H1 (cell line): ENCODE data around the gene CAMTA1. TPM values are rescaled to one million over a fixed set of nuclear protein-coding genes. Genes with fewer than 3 reads are reported as not detected.

Source experiments
- CTCF ChIA-PET: fragments of 300-600 bp; sonication (Branson Sonifier 250); formaldehyde crosslinking; loops from one replicate; lab custom pipeline; 2021; ENCODE audit not compliant: partially characterized antibody; lab: Charles Lee
- POLR2A ChIA-PET: fragments of 300-600 bp; sonication (Branson Sonifier 250); formaldehyde crosslinking; loops from one replicate; lab custom pipeline; 2021; ENCODE audit warnings: inconsistent platforms; ENCODE audit not compliant: partially characterized antibody; lab: Charles Lee
- DNase-seq, 2 experiments: peaks; one replicate each; pipeline versions ENCODE4 v3.0.0 to v3.0.0-alpha.2; 2010 to 2022; ENCODE audit warnings: low spot score in 2 of 2, low read depth in 1 of 2, mixed read lengths in 1 of 2
- FAIRE-seq: peaks from 2 replicates; lab custom pipeline; 2011; peaks lifted over from hg19 to GRCh38; lab: Jason Lieb, UNC
- H2AFZ ChIP-seq: 2 replicates; pipeline ENCODE4 v1.8.1; 2012; ENCODE audit warnings: low read length, inconsistent platforms
- H2AK5ac ChIP-seq: 2 replicates; pipeline ENCODE4 v1.6.1; 2013; ENCODE audit warnings: low read depth, low read length
- H2BK120ac ChIP-seq: replicated peaks from 2 replicates; pipeline ENCODE3; 2013; ENCODE audit warnings: low read depth, low read length, inconsistent platforms
- H2BK12ac ChIP-seq: 2 replicates; pipeline ENCODE4 v1.6.1; 2013; ENCODE audit warnings: low read depth, low read length
- H2BK15ac ChIP-seq: 2 replicates; pipeline ENCODE4 v1.6.1; 2013; ENCODE audit warnings: low read length
- H2BK20ac ChIP-seq: 2 replicates; pipeline ENCODE4 v1.6.1; 2013; ENCODE audit warnings: low read length
- H2BK5ac ChIP-seq: 2 replicates; pipeline ENCODE4 v1.6.1; 2013; ENCODE audit warnings: low read depth, low read length
- H3K14ac ChIP-seq: 2 replicates; pipeline ENCODE4 v1.6.1; 2013; ENCODE audit warnings: inconsistent platforms; ENCODE audit not compliant: insufficient read length
- H3K18ac ChIP-seq: 2 replicates; pipeline ENCODE4 v1.6.1; 2013; ENCODE audit warnings: low read length; ENCODE audit errors: extremely low read depth
- H3K23ac ChIP-seq: 2 replicates; pipeline ENCODE4 v1.6.1; 2013; ENCODE audit warnings: inconsistent platforms; ENCODE audit not compliant: insufficient read length
- H3K23me2 ChIP-seq: 2 replicates; pipeline ENCODE4 v1.6.1; 2013; ENCODE audit warnings: low read depth, low read length
- H3K27ac ChIP-seq: 2 replicates; pipeline ENCODE4 v1.6.1; 2011; ENCODE audit warnings: low read depth, low read length, inconsistent platforms
- H3K27me3 ChIP-seq, 4 experiments: replicated peaks in 1 of 4; 1 replicate in 1 of 4; 2 replicates in 3 of 4; pipeline versions ENCODE4 v1.6.1 to v1.8.1; 2011 to 2013; ENCODE audit warnings: low read length in 3 of 4, mild to moderate bottlenecking in 3 of 4, inconsistent platforms in 2 of 4, mixed read lengths in 2 of 4, moderate library complexity in 1 of 4; ENCODE audit not compliant: control insufficient read depth in 3 of 4, insufficient read depth in 3 of 4; ENCODE audit errors: extremely low read depth in 1 of 4
- H3K36me3 ChIP-seq, 4 experiments: 2 replicates each; pipeline versions ENCODE4 v1.6.1 to v1.8.1; 2011 to 2013; ENCODE audit warnings: mild to moderate bottlenecking in 4 of 4, low read length in 3 of 4, moderate library complexity in 2 of 4, control low read depth in 1 of 4, inconsistent platforms in 1 of 4; ENCODE audit not compliant: insufficient read depth in 4 of 4, control insufficient read depth in 2 of 4
- H3K4ac ChIP-seq: replicated peaks from 2 replicates; pipeline ENCODE3; 2013; ENCODE audit warnings: low read length, low read depth, mixed read lengths, inconsistent platforms; ENCODE audit not compliant: insufficient read length
- H3K4me1 ChIP-seq, 4 experiments: replicated peaks in 1 of 4; 1 replicate in 1 of 4; 2 replicates in 3 of 4; pipeline versions ENCODE4 v1.6.1 to v1.8.1; 2011 to 2013; ENCODE audit warnings: low read length in 3 of 4, inconsistent platforms in 2 of 4, mixed read lengths in 1 of 4; ENCODE audit not compliant: insufficient read depth in 4 of 4, control insufficient read depth in 3 of 4
- H3K4me2 ChIP-seq, 2 experiments: 2 replicates each; pipeline versions ENCODE4 v1.6.1 to v1.8.1; 2011 to 2013; ENCODE audit warnings: low read depth in 2 of 2, low read length in 2 of 2, control low read depth in 1 of 2, inconsistent platforms in 1 of 2, mild to moderate bottlenecking in 1 of 2; ENCODE audit not compliant: insufficient read depth in 1 of 2
- H3K4me3 ChIP-seq, 4 experiments: fragments of 200-600, 300-600 bp in 1 of 4; sonication (generic), shearing (Covaris generic), sonication (Bioruptor Twin) in 1 of 4; 2 replicates each; pipeline versions ENCODE4 v1.5.1 to v1.8.1; 2011 to 2016; ENCODE audit warnings: low read length in 4 of 4, low read depth in 3 of 4, control low read depth in 2 of 4, inconsistent platforms in 2 of 4, mild to moderate bottlenecking in 2 of 4, mixed read lengths in 1 of 4, moderate library complexity in 1 of 4; ENCODE audit not compliant: insufficient read depth in 2 of 4; ENCODE audit errors: extremely low read depth in 1 of 4
- H3K56ac ChIP-seq: replicated peaks from 2 replicates; pipeline ENCODE3; 2013; ENCODE audit warnings: low read depth, mild to moderate bottlenecking, mixed read lengths, low read length, inconsistent platforms; ENCODE audit not compliant: insufficient read length
- H3K79me1 ChIP-seq: 2 replicates; pipeline ENCODE4 v1.6.1; 2013; ENCODE audit warnings: low read depth, low read length, control low read depth
- H3K79me2 ChIP-seq, 2 experiments: 2 replicates each; pipeline versions ENCODE4 v1.6.1 to v1.8.1; 2012 to 2013; ENCODE audit warnings: low read length in 2 of 2, mild to moderate bottlenecking in 2 of 2, inconsistent platforms in 1 of 2; ENCODE audit not compliant: insufficient read depth in 2 of 2, control insufficient read depth in 1 of 2
- H3K9ac ChIP-seq, 4 experiments: replicated peaks in 1 of 4; 1 replicate in 1 of 4; 2 replicates in 3 of 4; pipeline versions ENCODE4 v1.6.1 to v1.8.1; 2011 to 2013; ENCODE audit warnings: low read depth in 3 of 4, low read length in 3 of 4, control low read depth in 2 of 4, mild to moderate bottlenecking in 2 of 4, moderate library complexity in 2 of 4, inconsistent platforms in 1 of 4; ENCODE audit errors: extremely low read depth in 1 of 4
- H3K9me3 ChIP-seq, 2 experiments: 2 replicates each; pipeline versions ENCODE4 v1.6.1 to v1.8.1; 2012 to 2013; ENCODE audit warnings: mild to moderate bottlenecking in 2 of 2, moderate library complexity in 2 of 2, control low read depth in 1 of 2, inconsistent platforms in 1 of 2, low read depth in 1 of 2, low read length in 1 of 2, mixed read lengths in 1 of 2; ENCODE audit not compliant: insufficient read depth in 2 of 2
- H4K20me1 ChIP-seq, 2 experiments: replicated peaks in 1 of 2; 2 replicates each; pipeline versions ENCODE3 to v1.8.1; 2011 to 2013; ENCODE audit warnings: inconsistent platforms in 2 of 2, low read length in 2 of 2, mild to moderate bottlenecking in 1 of 2; ENCODE audit not compliant: insufficient read depth in 2 of 2, control insufficient read depth in 1 of 2
- H4K5ac ChIP-seq: 2 replicates; pipeline ENCODE4 v1.6.1; 2013; ENCODE audit warnings: low read length, low read depth, mixed read lengths, inconsistent platforms; ENCODE audit not compliant: insufficient read length
- H4K8ac ChIP-seq: 2 replicates; pipeline ENCODE4 v1.8.0; 2013; ENCODE audit warnings: mild to moderate bottlenecking, moderate library complexity, low read length, inconsistent platforms; ENCODE audit not compliant: insufficient read depth; ENCODE audit errors: extremely low read depth
- H4K91ac ChIP-seq: replicated peaks from 2 replicates; pipeline ENCODE3; 2013; ENCODE audit warnings: low read length, mixed read lengths, inconsistent platforms; ENCODE audit not compliant: insufficient read length
- CBX5 ChIP-seq: fragments of 300-800, 300-1000 bp; sonication (generic); IDR thresholded peaks from 2 replicates; pipeline ENCODE4 v1.7.1; 2016; ENCODE audit warnings: antibody characterized with exemption, low read length, low read depth
- CTBP2 ChIP-seq: IDR thresholded peaks from 2 replicates; pipeline ENCODE4 v1.7.0; 2011; ENCODE audit warnings: borderline replicate concordance, mild to moderate bottlenecking, moderate library complexity, mixed read lengths, low read length; ENCODE audit not compliant: insufficient read depth, insufficient read length
- GABPA ChIP-seq: IDR thresholded peaks from 2 replicates; pipeline ENCODE4 v1.6.1; 2011; ENCODE audit warnings: mild to moderate bottlenecking, low read length, moderate library complexity, borderline replicate concordance; ENCODE audit not compliant: insufficient read depth
- SIX5 ChIP-seq: IDR thresholded peaks from 2 replicates; pipeline ENCODE4 v1.6.1; 2011; ENCODE audit warnings: mild to moderate bottlenecking, low read depth, low read length
- SP1 ChIP-seq: IDR thresholded peaks from 2 replicates; pipeline ENCODE4 v1.6.1; 2011; ENCODE audit warnings: low read depth, low read length
- WGBS, 2 experiments: shearing (Covaris generic) in 1 of 2; methylation state at CpG; one replicate each; pipeline versions ENCODE4 v1.1.6 to v1.1.7; 2013 to 2015; ENCODE audit warnings: low lambda C conversion rate in 2 of 2, mixed read lengths in 2 of 2, inconsistent platforms in 1 of 2, low coverage in 1 of 2, missing lambda C conversion rate in 1 of 2; ENCODE audit not compliant: insufficient replicate concordance in 2 of 2, insufficient coverage in 1 of 2, insufficient read length in 1 of 2; ENCODE audit errors: extremely low coverage in 1 of 2, missing lambda C conversion rate in 1 of 2; 5-methylcytosine and 5-hydroxymethylcytosine counted together
- polyA plus RNA-seq, 7 experiments: library from polyadenylated mRNA; depleted of rRNA in 3 of 7; stranded (reverse) in 5 of 7; unstranded in 2 of 7; fragments of >200 nt in 5 of 7; fragments of 200-250 nt in 2 of 7; gene quantifications; 1 replicate in 5 of 7; 2 replicates in 1 of 7; 4 replicates in 1 of 7; pipeline versions ENCODE4 v1.2.1 to v1.2.3, GENCODE V29; 2011 to 2013; ENCODE audit warnings: missing spikeins in 2 of 7, mixed read lengths in 2 of 7
- total RNA-seq: library from RNA; stranded (reverse); fragmentation: NEBNext Ultra II Directional; extraction: Animal tissue kit (Norgen Biotek cat#: 25700); gene quantifications from 2 replicates; pipeline ENCODE4 v1.2.1, GENCODE V29; 2021
- TF ChIP-seq, protein P1 (sequence below): IDR thresholded peaks from 2 replicates; pipeline ENCODE4 v1.6.1; 2011; ENCODE audit warnings: low read length, improper control_type of control experiment

Gene CAMTA1
- total and polyA plus RNA-seq, 2 of the 8 experiments (the other 6 are each of a cell fraction or from before 2014, with no cell fraction given), result 65.0 to 119 TPM

DNA sequence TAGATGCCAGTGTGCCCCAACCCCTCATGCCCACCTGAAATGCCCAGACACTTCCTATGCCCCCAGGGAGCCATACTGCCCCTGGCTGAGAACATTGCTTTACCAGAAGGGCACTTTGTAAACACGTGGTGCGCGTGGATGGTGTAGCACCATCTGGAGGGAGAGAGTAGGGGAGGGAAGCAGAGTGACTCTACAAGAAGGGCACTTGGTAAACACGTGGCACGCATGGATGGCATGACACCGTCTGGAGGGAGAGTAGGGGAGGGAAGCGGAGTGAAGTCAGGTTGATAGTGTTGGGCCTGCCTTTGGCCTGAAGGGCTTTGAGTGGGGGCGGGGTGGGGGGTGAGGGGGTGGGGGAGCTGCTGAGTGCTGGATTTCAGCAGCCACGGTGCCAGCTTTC, 661.8 kb downstream of the CAMTA1 start:
- Histone ChIP-seq H4K91ac (no peak overlapping the region), H2BK15ac (no peak overlapping the region), H3K27me3 (no peaks in the 10 kb centered on the region), H2BK20ac (no peak overlapping the region), H3K56ac (no peak overlapping the region), H4K8ac (no peak overlapping the region), H3K79me2 (no peaks in the 10 kb centered on the region), H3K4me1 (no peaks in the 10 kb centered on the region; a peak in 1 of 7 replicates), H3K4ac (no peak overlapping the region), H3K36me3 (no peaks in the 10 kb centered on the region), H3K4me2 (no peak overlapping the region), H2BK12ac (no peak overlapping the region), H3K18ac (no peak overlapping the region), H3K9me3 (no peaks in the 10 kb centered on the region), H3K27ac (no peak overlapping the region), H3K4me3 (no peak overlapping the region), H2AK5ac (0 out of 2 replicates have a peak overlapping the region, but pooled peaks have one; percentile 28), H3K79me1 (no peaks in the 10 kb centered on the region), H4K5ac (no peak overlapping the region), H3K23me2 (no peaks in the 10 kb centered on the region), H3K9ac (no peak overlapping the region), H3K23ac (no peak overlapping the region), H3K14ac (no peak overlapping the region), H2BK5ac (no peak overlapping the region), H2BK120ac (no peak overlapping the region), H2AFZ (no peak overlapping the region), H4K20me1 (peaks cover 0 to 2% of the 10 kb centered on the region in 2 experiments)
- ChIA-PET CTCF (interaction anchor here (0.6 to 2.6 kb wide), 3 partner anchors 9 to 119 kb away, joined by 3 to 7 read pairs (median 6); no protein-coding TSS in a partner anchor), POLR2A (no interaction called here)
- 88% methylated on average over 9 of the region's 9 CpGs; no CpG with 5 or more reads in 1 of the 2 experiments for WGBS, 2 experiments
- no peak for DNase-seq
- no peak for FAIRE-seq
- TF ChIP-seq SP1 (no peak), GABPA (no peak), CTBP2 (no peak), CBX5 (no peak), SIX5 (no peak)
- TF ChIP-seq, protein P1, sequence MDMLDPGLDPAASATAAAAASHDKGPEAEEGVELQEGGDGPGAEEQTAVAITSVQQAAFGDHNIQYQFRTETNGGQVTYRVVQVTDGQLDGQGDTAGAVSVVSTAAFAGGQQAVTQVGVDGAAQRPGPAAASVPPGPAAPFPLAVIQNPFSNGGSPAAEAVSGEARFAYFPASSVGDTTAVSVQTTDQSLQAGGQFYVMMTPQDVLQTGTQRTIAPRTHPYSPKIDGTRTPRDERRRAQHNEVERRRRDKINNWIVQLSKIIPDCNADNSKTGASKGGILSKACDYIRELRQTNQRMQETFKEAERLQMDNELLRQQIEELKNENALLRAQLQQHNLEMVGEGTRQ, result no peak
